Mesenchymal stem cell (in vitro differentiated cells and primary cell): ENCODE results near the gene RBBP8NL.

Experiments
- DNase-seq: peaks from one replicate; pipeline ENCODE4 v3.0.0-alpha.2; 2013
- H2AFZ ChIP-seq: one replicate; pipeline ENCODE4 v1.6.1; 2013; ENCODE audit warnings: low read depth, mild to moderate bottlenecking, control low read depth, inconsistent platforms, low read length, moderate library complexity
- H2AK5ac ChIP-seq: 2 replicates; pipeline ENCODE4 v1.6.1; 2013; ENCODE audit warnings: low read length, moderate library complexity, mild to moderate bottlenecking, inconsistent platforms; ENCODE audit not compliant: severe bottlenecking
- H2BK120ac ChIP-seq: one replicate; pipeline ENCODE4 v1.6.1; 2013; ENCODE audit warnings: low read depth, mild to moderate bottlenecking, inconsistent platforms, low read length, moderate library complexity
- H2BK12ac ChIP-seq, 2 experiments: one replicate each; pipeline ENCODE4 v1.6.1; 2013; ENCODE audit warnings: inconsistent platforms in 2 of 2, low read length in 2 of 2, mild to moderate bottlenecking in 2 of 2, moderate library complexity in 2 of 2, control low read depth in 1 of 2
- H2BK15ac ChIP-seq: one replicate; pipeline ENCODE4 v1.6.1; 2013; ENCODE audit warnings: mild to moderate bottlenecking, low read depth, inconsistent platforms; ENCODE audit not compliant: poor library complexity, severe bottlenecking
- H2BK5ac ChIP-seq: 2 replicates; pipeline ENCODE4 v1.6.1; 2013; ENCODE audit warnings: low read depth, mild to moderate bottlenecking, low read length, control low read depth, inconsistent platforms; ENCODE audit not compliant: poor library complexity, severe bottlenecking
- H3K14ac ChIP-seq, 2 experiments: one replicate each; pipeline ENCODE4 v1.6.1; 2013; ENCODE audit warnings: inconsistent platforms in 2 of 2, low read length in 2 of 2, control low read depth in 1 of 2, mild to moderate bottlenecking in 1 of 2, moderate library complexity in 1 of 2
- H3K18ac ChIP-seq, 2 experiments: one replicate each; pipeline ENCODE4 v1.6.1; 2013; ENCODE audit warnings: inconsistent platforms in 2 of 2, low read length in 2 of 2, control low read depth in 1 of 2, low read depth in 1 of 2, mild to moderate bottlenecking in 1 of 2
- H3K23ac ChIP-seq, 2 experiments: one replicate each; pipeline ENCODE4 v1.6.1; 2013; ENCODE audit warnings: inconsistent platforms in 2 of 2, low read length in 2 of 2, mild to moderate bottlenecking in 2 of 2, moderate library complexity in 2 of 2, control low read depth in 1 of 2
- H3K27ac ChIP-seq: 2 replicates; pipeline ENCODE4 v1.5.1; 2013; ENCODE audit warnings: mild to moderate bottlenecking, moderate library complexity, low read length, control low read depth, inconsistent platforms; ENCODE audit not compliant: poor library complexity, severe bottlenecking
- H3K27me3 ChIP-seq, 2 experiments: 2 replicates each; pipeline versions ENCODE4 v1.6.1 to v1.7.0; 2013; ENCODE audit warnings: low read length in 2 of 2, mild to moderate bottlenecking in 2 of 2, moderate library complexity in 2 of 2, control low read depth in 1 of 2, inconsistent platforms in 1 of 2; ENCODE audit not compliant: control insufficient read depth in 1 of 2, insufficient read depth in 1 of 2
- H3K36me3 ChIP-seq, 2 experiments: 2 replicates each; pipeline versions ENCODE4 v1.6.1 to v1.7.0; 2013; ENCODE audit warnings: low read length in 2 of 2, control low read depth in 1 of 2, inconsistent platforms in 1 of 2, low read depth in 1 of 2, mild to moderate bottlenecking in 1 of 2; ENCODE audit not compliant: insufficient read depth in 2 of 2, control insufficient read depth in 1 of 2
- H3K4ac ChIP-seq, 2 experiments: one replicate each; pipeline ENCODE4 v1.6.1; 2013; ENCODE audit warnings: inconsistent platforms in 2 of 2, low read length in 2 of 2, mild to moderate bottlenecking in 2 of 2, moderate library complexity in 2 of 2, control low read depth in 1 of 2, low read depth in 1 of 2
- H3K4me1 ChIP-seq: 2 replicates; pipeline ENCODE4 v1.6.1; 2013; ENCODE audit warnings: low read depth, low read length, control low read depth; ENCODE audit not compliant: control insufficient read depth, insufficient read depth
- H3K4me2 ChIP-seq: 2 replicates; pipeline ENCODE4 v1.6.1; 2013; ENCODE audit warnings: low read length, mild to moderate bottlenecking, inconsistent platforms; ENCODE audit not compliant: poor library complexity, severe bottlenecking
- H3K4me3 ChIP-seq, 2 experiments: 2 replicates each; pipeline versions ENCODE4 v1.5.1 to v1.7.0; 2013; ENCODE audit warnings: low read length in 2 of 2, mild to moderate bottlenecking in 2 of 2, control low read depth in 1 of 2, low read depth in 1 of 2; ENCODE audit not compliant: insufficient read depth in 1 of 2
- H3K79me1 ChIP-seq: replicated peaks from 2 replicates; pipeline ENCODE4 v1.6.1; 2013; ENCODE audit warnings: mild to moderate bottlenecking, control low read depth, low read length, inconsistent platforms; ENCODE audit not compliant: poor library complexity, severe bottlenecking
- H3K9ac ChIP-seq: 2 replicates; pipeline ENCODE4 v1.7.0; 2013; ENCODE audit warnings: mild to moderate bottlenecking, low read length, moderate library complexity
- H3K9me3 ChIP-seq: 2 replicates; pipeline ENCODE4 v1.7.0; 2013; ENCODE audit warnings: mild to moderate bottlenecking, low read length; ENCODE audit not compliant: control insufficient read depth
- H4K8ac ChIP-seq: one replicate; pipeline ENCODE4 v1.6.1; 2013; ENCODE audit warnings: inconsistent platforms, mild to moderate bottlenecking, low read length, moderate library complexity
- H4K91ac ChIP-seq: one replicate; pipeline ENCODE4 v1.6.1; 2013; ENCODE audit warnings: mild to moderate bottlenecking, low read length, inconsistent platforms
- WGBS: methylation state at CpG from one replicate; pipeline ENCODE4 v1.1.7; 2013; ENCODE audit warnings: mixed read lengths; 5-methylcytosine and 5-hydroxymethylcytosine counted together

Gene RBBP8NL

DNA sequence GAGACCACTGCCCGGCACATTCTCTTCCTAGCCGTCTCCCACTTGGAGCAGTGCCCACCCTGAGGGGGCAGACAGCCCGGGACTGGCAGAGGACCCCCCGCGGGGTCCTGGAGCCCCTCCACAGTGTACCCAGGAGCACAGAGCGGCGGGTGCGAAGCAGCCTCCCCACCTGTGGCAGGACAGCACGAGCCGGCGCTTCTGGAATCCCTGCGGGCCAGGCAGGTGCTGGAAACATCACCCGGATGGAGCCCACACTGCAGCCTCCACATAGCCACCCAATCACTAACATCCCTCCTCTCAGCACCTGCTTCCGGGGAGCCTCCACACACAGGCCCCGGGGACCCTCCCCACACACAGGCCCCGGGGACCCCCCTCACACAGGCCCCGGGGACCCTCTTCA, 29.8 kb upstream of the RBBP8NL start:
- Histone ChIP-seq H2AK5ac (no peak overlapping the region), H3K4me3 (no peak overlapping the region), H3K27ac (no peak overlapping the region)

GRCh38 chr20:62455929-62456328, 28.6 kb upstream of the RBBP8NL start:
- no peak overlapping the region for H3K9ac ChIP-seq
- H3K4me1 ChIP-seq: no peaks in the 10 kb centered on the region
- no peak overlapping the region for H3K4ac ChIP-seq
- no peak for DNase-seq
- H3K79me1 ChIP-seq: no peaks in the 10 kb centered on the region
- no peak overlapping the region for H3K4me2 ChIP-seq
- H3K18ac ChIP-seq: no peak overlapping the region
- H2BK120ac ChIP-seq: no peak overlapping the region
- peaks cover 51 to 81% of the 10 kb centered on the region in 2 experiments for H3K27me3 ChIP-seq
- H3K23ac ChIP-seq: no peak overlapping the region
- H4K91ac ChIP-seq: no peak overlapping the region
- H2BK5ac ChIP-seq: no peak overlapping the region
- 71% methylated on average over 15 of the region's 15 CpGs for WGBS
- H3K9me3 ChIP-seq: no peaks in the 10 kb centered on the region
- peak overlapping the region in 1 of 2 experiments; percentile 10 for H3K14ac ChIP-seq
- no peak overlapping the region for H2AFZ ChIP-seq
- no peak overlapping the region for H3K27ac ChIP-seq
- no peak overlapping the region for H4K8ac ChIP-seq
- H2AK5ac ChIP-seq: no peak overlapping the region
- H2BK12ac ChIP-seq: no peak overlapping the region
- H3K36me3 ChIP-seq: no peaks in the 10 kb centered on the region
- H2BK15ac ChIP-seq: no peak overlapping the region
- H3K4me3 ChIP-seq: no peak overlapping the region

More for the DNA sequence above, 29.8 kb upstream of the RBBP8NL start:
- 93% methylated on average over 17 of the region's 17 CpGs for WGBS
- Histone ChIP-seq H3K4ac (no peak overlapping the region), H2BK12ac (no peak overlapping the region), H3K27me3 (peaks cover 44 to 89% of the 10 kb centered on the region in 2 experiments), H3K18ac (no peak overlapping the region), H4K91ac (no peak overlapping the region), H3K14ac (no peak overlapping the region), H3K4me1 (no peaks in the 10 kb centered on the region), H3K36me3 (no peaks in the 10 kb centered on the region), H3K79me1 (no peaks in the 10 kb centered on the region), H3K9ac (no peak overlapping the region), H3K23ac (no peak overlapping the region), H3K4me2 (no peak overlapping the region), H2BK15ac (no peak overlapping the region), H2BK5ac (no peak overlapping the region), H2BK120ac (no peak overlapping the region), H4K8ac (no peak overlapping the region), H2AFZ (no peak overlapping the region), H3K9me3 (no peaks in the 10 kb centered on the region)
- DNase-seq: no peak

DNA sequence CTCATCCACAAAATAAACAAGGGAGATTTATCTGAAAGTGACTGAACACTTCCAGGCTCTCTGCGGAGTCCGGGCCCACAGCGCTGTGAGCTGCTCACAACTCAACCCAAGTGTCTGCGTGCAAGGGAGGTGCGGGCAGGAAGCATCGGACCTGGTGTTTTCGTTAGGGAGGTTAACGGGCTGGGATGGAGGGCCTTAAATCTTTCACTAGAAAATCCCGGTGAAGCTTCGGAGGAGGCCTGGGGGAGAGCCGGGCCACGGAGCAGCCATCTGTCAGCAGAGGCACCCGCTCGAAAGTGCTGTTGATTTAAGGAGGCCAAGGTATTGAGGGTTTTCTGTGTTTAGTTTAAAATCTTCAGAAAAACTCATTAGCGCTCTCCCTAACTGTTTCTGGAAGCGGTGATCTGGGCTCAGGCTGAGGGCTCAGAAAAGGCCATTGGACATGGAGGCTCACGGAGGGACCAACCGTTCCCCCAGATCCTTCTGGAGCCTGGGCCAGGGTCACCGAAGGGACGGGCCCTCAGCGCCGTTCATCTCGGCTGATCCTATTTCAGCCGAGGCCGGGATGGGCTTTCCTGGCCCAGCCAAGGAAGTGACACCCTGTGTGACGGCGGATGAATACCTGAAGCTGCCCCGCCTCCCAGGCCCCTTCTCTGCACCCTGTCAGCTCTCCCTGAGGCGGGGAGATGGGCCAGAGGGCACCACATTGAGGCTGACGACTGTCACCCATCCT, 27.7 kb upstream of the RBBP8NL start:
- Histone ChIP-seq H4K8ac (no peak overlapping the region), H3K23ac (no peak overlapping the region), H3K36me3 (no peaks in the 10 kb centered on the region), H3K18ac (peak overlapping the region in 1 of 2 experiments; percentile 22), H2BK120ac (no peak overlapping the region), H2AFZ (no peak overlapping the region), H3K4me3 (no peak overlapping the region), H2AK5ac (no peak overlapping the region), H3K4me2 (no peak overlapping the region), H3K14ac (no peak overlapping the region), H3K4ac (no peak overlapping the region), H3K79me1 (no peaks in the 10 kb centered on the region), H4K91ac (no peak overlapping the region), H2BK5ac (no peak overlapping the region), H3K27me3 (peaks cover 51 to 78% of the 10 kb centered on the region in 2 experiments), H2BK15ac (no peak overlapping the region), H3K9me3 (no peaks in the 10 kb centered on the region), H3K4me1 (no peaks in the 10 kb centered on the region), H3K9ac (no peak overlapping the region), H2BK12ac (no peak overlapping the region), H3K27ac (no peak overlapping the region)
- DNase-seq: peak; percentile 13
- 35% methylated on average over 30 of the region's 30 CpGs for WGBS

DNA sequence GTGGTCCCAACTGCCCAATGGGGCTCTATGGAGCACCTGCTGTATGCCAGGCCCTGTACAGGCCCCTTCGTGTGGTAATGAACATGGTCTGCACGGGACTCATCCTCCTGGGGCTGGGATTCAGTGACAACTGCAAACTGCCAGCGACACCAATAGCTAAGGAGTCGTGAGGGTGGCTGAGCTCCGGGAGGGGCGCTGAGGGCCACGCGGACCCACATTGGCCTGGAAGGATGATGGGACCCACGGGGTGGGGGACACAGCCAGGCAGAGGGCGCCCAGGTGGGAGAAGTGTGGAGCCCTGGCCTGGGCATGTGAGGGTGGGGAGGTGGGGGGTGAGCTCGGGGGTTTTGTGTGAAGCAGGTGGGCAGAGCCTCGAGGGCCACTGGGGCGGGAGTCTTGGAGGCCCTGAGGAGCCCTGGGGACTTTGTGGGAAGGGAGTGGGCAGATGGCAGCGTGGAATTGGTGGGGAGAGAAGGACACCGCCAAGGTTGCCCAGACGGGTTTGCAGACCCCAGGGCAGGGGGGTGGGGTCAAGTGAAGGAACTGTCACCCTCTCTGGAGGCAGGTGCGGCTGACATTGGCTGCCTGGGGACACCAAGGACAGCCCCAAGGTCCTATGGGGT, 26.0 kb upstream of the RBBP8NL start:
- no peak overlapping the region for H2BK15ac ChIP-seq
- no peak overlapping the region for H3K9ac ChIP-seq
- H2AK5ac ChIP-seq: no peak overlapping the region
- H2AFZ ChIP-seq: no peak overlapping the region
- no peak overlapping the region for H3K23ac ChIP-seq
- no peak overlapping the region for H2BK5ac ChIP-seq
- no peak for DNase-seq
- no peak overlapping the region for H2BK12ac ChIP-seq
- H3K18ac ChIP-seq: no peak overlapping the region
- no peak overlapping the region for H3K27ac ChIP-seq
- no peaks in the 10 kb centered on the region for H3K36me3 ChIP-seq
- H3K79me1 ChIP-seq: no peaks in the 10 kb centered on the region
- H3K4me3 ChIP-seq: no peak overlapping the region
- H3K9me3 ChIP-seq: no peaks in the 10 kb centered on the region
- 83% methylated on average over 16 of the region's 17 CpGs for WGBS
- H4K8ac ChIP-seq: no peak overlapping the region
- H3K4me2 ChIP-seq: no peak overlapping the region
- H3K4me1 ChIP-seq: no peaks in the 10 kb centered on the region
- no peak overlapping the region for H3K4ac ChIP-seq
- no peak overlapping the region for H4K91ac ChIP-seq
- no peak overlapping the region for H2BK120ac ChIP-seq
- peaks cover 57 to 77% of the 10 kb centered on the region in 2 experiments for H3K27me3 ChIP-seq
- no peak overlapping the region for H3K14ac ChIP-seq
